D341Med (cell line): ENCODE results near the gene CRAMP1.

Experiments
- DNase-seq: peaks from one replicate; pipeline ENCODE4 v3.0.0; 2012; ENCODE audit warnings: low spot score

CRAMP1 gene

GRCh38 chr16:1596516-1596915, 15.6 kb upstream of the CRAMP1 start:
- DNase-seq, result no peak

DNA sequence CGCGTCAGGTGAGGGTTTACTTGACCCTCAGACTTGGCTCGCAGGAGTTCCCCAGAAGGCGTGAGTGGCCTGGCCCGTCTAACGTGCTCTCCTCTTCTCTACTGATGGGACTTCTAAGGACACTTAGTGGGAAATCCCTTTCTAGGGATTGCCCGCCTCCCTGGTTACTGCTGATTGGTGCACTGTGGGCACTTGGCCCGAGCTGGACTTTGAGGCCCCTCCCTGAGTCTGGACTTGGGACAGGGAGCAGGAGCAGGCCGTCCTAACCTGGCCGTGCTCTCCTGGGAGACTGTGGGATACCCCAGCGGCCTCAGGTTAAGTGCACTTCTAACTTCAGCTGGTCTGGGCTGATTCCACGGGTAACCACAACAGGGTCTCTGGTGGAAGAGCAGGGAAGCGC, 15.0 kb upstream of the CRAMP1 start:
- no peak for DNase-seq

DNA sequence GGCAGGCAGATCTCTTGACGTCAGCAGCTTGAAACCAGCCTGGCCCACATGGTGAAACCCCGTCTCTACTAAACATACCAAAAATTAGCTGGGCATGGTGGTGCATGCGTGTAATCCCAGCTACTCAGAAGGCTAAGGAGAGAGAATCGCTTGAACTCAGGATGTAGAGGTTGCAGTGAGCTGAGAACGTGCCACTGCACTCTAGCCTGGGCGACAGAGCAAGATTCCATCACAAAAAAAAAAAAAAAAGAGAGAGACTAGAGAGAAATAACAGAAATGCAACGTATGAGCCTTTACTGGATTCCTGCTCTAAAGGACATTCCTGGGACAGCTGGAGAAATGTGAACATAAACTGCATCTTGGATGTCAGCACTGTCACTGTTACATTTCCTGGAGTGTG, 11.1 kb upstream of the CRAMP1 start:
- DNase-seq, result no peak

DNA sequence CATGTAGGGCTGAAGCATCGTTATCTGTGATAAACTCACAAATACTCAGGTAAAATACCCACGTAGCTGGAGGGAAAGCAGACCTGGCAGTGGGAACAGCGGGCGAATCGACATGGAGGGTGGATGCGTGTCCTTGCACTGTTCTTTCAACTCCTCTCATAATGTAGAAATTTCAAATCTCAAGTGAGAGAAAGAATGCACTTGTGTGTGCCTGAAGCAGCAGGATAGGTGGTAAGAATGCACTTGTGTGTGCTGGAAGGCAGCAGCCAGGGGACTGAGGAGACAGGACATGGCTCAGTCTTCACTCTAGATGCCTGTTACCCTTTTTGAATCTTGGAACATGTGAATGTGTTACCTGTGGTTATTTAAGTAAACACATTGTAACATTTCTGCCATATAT, 10.7 kb upstream of the CRAMP1 start:
- DNase-seq, result no peak

GRCh38 chr16:1602285-1602684, 9.9 kb upstream of the CRAMP1 start:
- DNase-seq, result no peak

GRCh38 chr16:1606774-1607173, 5.4 kb upstream of the CRAMP1 start:
- DNase-seq, result no peak

GRCh38 chr16:1607971-1608370, 4.2 kb upstream of the CRAMP1 start:
- DNase-seq, result no peak

GRCh38 chr16:1610071-1610898, 1.9 kb upstream of the CRAMP1 start:
- DNase-seq, result peak; percentile 94

GRCh38 chr16:1610899-1611632, 1.1 kb upstream of the CRAMP1 start:
- DNase-seq, result no peak

DNA sequence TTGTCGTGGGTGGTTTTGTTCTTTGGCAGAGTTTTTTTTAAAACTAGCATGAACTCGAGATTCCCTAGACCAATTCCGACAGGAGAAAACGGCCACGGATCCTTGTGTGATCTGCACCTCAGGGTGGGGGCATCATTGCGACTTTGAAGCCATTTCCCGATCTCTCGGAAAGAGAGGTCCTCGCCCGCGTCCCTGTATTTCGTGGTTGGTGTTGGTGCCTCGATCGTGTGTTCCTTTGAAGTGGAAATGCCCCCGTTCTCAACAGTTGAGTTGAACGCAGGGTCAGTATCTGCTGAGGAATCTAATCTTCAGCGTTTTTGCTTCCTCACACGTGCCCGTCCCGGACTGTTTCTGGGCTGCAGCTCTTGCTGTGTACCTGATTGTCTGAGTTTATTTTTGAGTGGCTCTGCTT, 1.1 kb downstream of the CRAMP1 start:
- no peak for DNase-seq

- DNase-seq, result peak; percentile 75
These were observed 1.7 kb downstream of the CRAMP1 start for GRCh38 chr16:1613728-1614455.

DNA sequence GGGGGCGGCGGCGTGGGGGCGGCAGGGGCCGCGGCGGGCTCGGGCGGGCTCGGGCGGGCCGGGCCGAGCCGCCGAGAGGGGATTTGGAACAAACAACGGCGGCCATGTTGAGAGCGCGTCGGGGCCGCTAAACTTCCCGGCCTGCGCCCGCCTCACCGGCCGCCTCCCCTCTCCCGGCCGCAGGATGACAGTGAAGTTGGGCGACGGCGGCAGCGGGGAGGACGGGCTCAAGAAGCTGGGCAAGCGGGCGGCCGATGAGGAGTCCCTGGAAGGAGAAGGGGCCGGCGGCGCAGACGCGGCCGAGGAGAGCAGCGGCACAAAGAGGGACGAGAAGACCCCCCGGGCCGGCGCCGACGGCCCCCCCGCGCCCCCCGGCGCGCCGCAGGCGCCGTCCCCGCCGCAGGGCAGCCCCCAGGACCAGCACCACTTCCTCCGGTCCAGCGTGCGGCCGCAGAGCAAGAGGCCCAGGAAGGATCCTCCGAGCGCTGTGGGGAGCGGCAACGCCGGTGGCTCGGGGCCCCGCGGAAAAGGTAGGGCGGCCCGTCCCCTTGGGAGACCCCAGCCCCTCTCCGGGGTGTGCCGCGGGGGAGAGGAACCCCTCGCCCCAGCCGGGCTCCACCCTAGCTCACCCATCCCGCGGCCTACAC, 2.4 kb downstream of the CRAMP1 start:
- DNase-seq, result no peak

DNA sequence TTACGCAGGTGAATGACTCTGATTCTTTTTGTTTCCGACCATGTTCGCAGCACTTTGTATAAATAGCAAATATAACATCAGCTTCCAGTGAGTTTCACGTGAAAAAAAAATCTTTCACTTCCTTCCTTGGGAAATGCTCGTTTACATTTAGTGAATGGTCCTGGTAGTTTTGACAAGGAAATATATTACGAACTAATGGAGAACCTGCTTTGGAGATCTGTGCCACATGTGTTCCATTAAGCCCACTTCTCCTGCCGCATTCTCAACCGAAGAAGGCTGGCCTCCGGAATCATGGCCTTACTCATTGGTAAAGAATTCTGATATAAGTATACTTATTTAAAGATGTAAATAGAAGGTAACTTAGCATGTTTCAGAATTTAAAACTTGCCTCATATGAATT, 3.6 kb downstream of the CRAMP1 start:
- DNase-seq, result no peak

DNA sequence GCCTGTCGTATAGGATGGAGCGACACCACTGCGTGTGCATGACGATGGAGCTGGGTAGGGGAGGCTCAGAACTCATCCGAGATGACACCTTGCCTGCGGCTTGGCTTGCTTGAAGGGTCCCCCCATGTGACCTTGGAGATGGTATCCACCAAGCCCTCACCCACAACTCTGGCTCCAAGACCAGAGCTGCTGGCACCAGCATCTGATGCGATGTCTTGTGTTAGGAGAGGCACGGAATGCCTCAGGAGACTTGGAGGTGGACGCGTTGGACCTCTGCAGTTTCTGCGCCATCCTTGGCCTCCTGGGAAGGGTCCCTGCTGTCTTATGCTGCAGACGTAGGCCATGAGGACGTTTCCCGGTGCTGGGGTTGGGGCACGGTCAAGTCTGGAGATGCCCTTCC, 7.8 kb downstream of the CRAMP1 start:
- DNase-seq, result no peak

DNA sequence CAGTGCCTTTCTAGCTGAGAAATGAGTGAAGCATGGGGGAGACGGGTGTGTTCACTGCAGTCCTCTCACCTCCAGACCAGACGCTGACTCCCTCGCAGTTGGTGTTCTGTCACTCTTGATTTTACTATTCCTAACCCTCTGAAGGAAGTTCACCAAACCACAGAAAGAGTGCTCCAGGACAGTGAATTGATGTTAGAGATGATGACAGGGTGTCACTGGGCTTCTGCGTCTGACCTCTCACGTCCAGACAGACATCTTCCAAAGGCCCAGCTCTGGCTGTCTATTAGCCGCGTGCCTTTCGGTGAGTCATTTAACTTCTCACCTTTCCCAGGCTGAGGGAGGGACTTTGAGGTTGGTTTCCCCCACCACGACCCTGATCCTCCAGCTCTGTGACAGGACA, 8.2 kb downstream of the CRAMP1 start:
- DNase-seq, result no peak

DNA sequence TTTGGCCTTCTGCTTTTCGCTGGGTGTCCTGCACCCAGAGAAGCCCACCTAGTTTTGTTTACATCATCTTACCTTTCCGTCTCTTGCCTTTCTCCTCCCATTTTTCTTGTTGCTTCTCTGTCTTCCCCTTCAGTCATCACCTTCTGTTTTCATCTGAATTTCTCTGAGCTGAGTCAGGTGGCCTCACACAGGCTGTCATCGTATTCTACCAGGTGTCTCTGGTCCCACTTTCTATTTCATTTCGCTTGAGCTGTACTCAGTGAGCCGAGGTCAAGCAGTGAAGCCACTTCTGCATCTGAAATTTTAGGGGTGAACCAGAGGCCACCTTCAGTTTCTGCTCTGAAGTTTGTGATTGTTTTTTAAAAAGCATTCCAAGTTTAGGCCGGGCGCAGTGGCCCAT, 9.7 kb downstream of the CRAMP1 start:
- no peak for DNase-seq

GRCh38 chr16:1626327-1626726, 14.2 kb downstream of the CRAMP1 start:
- DNase-seq, result no peak

- no peak for DNase-seq
These were observed 14.6 kb downstream of the CRAMP1 start for GRCh38 chr16:1626776-1627175.

DNA sequence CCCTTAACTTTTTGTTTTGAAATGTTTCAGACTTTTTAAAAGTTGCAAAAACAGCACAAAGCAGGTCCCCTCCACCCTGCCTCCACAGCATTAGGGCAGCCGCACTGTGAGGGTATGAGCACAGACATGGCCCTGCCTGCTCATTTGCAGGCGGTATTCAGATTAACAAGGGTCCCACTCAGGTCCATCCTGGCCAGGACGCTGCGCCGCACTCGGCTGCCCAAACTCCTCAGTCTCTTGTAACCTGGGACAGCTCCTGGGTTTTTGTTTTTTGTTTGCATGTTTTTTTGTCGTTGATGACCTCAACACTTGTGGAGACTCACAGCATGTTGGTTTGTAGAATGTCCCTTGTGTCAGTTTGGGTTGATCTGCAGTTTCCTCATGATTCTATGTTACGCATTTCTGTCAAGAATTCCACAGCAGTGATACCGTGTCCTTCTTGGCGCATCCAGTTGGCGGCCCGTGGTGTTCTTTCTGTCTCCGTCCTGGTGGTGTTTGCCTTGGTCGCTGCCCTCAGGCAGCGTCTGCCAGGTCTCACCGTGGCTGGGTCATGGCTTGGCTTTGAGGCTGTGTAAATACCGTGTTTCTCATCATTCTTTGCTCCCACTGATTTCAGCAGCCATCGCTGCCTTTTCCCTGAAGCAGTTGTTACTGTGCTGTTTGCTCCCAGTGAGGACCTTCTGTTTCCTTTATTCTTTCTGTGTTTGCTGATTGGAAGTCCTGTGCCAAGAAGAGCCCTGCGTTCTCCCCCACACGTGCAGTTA, 18.5 kb downstream of the CRAMP1 start:
- DNase-seq, result no peak

DNA sequence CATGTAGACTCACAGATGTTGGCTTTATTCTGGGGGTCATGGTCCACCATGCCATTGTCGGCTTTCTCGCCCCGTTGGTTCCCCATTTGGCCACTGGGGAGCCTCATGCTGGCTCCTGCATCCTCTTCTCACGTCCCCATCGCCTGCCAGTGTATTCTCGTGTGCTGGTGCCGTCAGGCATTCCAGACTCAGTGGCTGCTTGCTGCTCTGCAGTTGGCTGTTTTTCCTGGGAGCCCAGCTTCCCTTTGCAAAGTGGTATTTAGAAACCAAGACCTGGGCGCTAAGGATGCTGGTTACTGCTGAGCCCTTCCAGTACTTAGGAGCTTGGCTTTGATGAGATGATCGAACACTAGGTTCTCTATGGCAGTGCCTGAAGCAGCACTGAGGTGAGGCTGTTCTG, 19.1 kb downstream of the CRAMP1 start:
- no peak for DNase-seq

GRCh38 chr16:1631931-1632637, 19.9 kb downstream of the CRAMP1 start:
- no peak for DNase-seq
